NB4 (cell line): ENCODE data around the gene SS18L1.

Experiments
- DNase-seq: peaks from one replicate; pipeline ENCODE4 v3.0.0; 2010; ENCODE audit warnings: low read depth
- H3K4me3 ChIP-seq: one replicate; pipeline ENCODE4 v1.5.1; 2011; ENCODE audit warnings: mild to moderate bottlenecking, low read depth, low read length, moderate library complexity
- CTCF ChIP-seq: IDR thresholded peaks from one replicate; pipeline ENCODE4 v1.5.1; 2012; ENCODE audit warnings: low read depth, low read length
- MAX ChIP-seq: IDR thresholded peaks from 2 replicates; pipeline ENCODE4 v1.6.1; 2011; ENCODE audit warnings: low read depth, low read length
- MYC ChIP-seq: IDR thresholded peaks from 2 replicates; pipeline ENCODE4 v1.6.1; 2011; ENCODE audit warnings: low read depth, low read length
- POLR2A ChIP-seq: IDR thresholded peaks from 2 replicates; pipeline ENCODE4 v1.6.1; 2011; ENCODE audit warnings: mild to moderate bottlenecking; ENCODE audit not compliant: insufficient read length; ENCODE audit errors: extremely low read depth

Gene SS18L1

GRCh38 chr20:62167474-62167873 is 23.9 kb downstream of the SS18L1 start:
- no peak for DNase-seq
- no peak for TF ChIP-seq CTCF
- no peak for TF ChIP-seq POLR2A
- no peak for TF ChIP-seq MYC
- no peak for TF ChIP-seq MAX
- no peak overlapping the region for H3K4me3 ChIP-seq

GRCh38 chr20:62168061-62168460 is 24.5 kb downstream of the SS18L1 start:
- DNase-seq = no peak
- TF ChIP-seq MYC = no peak
- no peak overlapping the region for H3K4me3 ChIP-seq

GRCh38 chr20:62168890-62169435 is 25.4 kb downstream of the SS18L1 start:
- no peak overlapping the region for H3K4me3 ChIP-seq
- no peak for TF ChIP-seq CTCF
- no peak for TF ChIP-seq MYC
- no peak for TF ChIP-seq POLR2A
- no peak for TF ChIP-seq MAX
- DNase-seq = no peak

- no peak for TF ChIP-seq MYC
- no peak for TF ChIP-seq POLR2A
- TF ChIP-seq MAX = no peak
- TF ChIP-seq CTCF = no peak
- DNase-seq = no peak
- no peak overlapping the region for H3K4me3 ChIP-seq
These were observed 27.0 kb downstream of the SS18L1 start for GRCh38 chr20:62170536-62170935.

GRCh38 chr20:62171245-62171644 is 27.7 kb downstream of the SS18L1 start:
- DNase-seq = no peak
- TF ChIP-seq POLR2A = no peak
- no peak for TF ChIP-seq MYC
- no peak for TF ChIP-seq CTCF
- no peak for TF ChIP-seq MAX
- H3K4me3 ChIP-seq = no peak overlapping the region

GRCh38 chr20:62172666-62173065 is 29.1 kb downstream of the SS18L1 start:
- TF ChIP-seq POLR2A (no peak), CTCF (no peak), MYC (no peak), MAX (no peak)
- H3K4me3 ChIP-seq = no peak overlapping the region
- DNase-seq = no peak
